ENCODE results near the gene HOXB4. TPM values are rescaled to one million over a fixed set of nuclear protein-coding genes. Genes with fewer than 3 reads are reported as not detected.

HOXB4 gene
- total RNA-seq, 1 experiment from 2014 or later: 27.9 TPM

DNA sequence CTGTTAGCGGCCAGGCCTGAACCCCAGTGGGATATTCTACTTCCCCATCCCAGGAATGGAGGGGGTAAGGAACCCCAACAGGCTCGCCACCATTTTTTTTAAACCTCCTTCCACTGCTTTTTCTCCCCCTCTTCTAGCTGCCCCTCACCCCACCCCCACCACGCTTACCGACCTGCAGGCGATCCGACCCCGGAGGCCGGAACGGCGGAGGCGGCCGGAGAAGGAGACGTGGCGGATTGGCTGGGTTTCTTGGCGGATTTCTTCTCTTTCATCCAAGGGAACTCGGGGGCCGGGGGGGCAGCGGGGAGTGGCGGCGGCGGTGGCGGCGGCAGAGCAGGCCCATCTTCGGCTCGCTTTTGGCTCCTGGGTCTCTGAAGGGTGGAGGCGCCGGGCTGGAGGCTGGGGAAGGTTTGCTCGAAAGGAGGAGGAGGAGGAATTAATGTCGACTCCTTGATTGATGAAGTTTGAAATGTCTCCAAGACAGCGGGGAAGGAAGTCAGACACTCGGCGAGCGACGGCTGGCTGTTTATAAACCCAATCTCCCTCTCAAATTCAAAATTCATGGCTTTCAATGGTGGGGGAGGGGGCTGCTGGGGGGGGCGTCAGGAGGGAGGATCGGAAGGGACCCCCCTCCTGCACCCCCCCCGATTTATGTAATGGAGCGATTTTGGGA is 33.7 kb downstream of the HOXB4 start:
- Histone ChIP-seq H3K4me1 (ENCODE audit: control insufficient read depth, insufficient read depth, low read length) (peaks cover 60% of the 10 kb centered on the region), H3K4me3 (ENCODE audit: low read depth in 2 of 2, low read length in 2 of 2) (peak overlapping the region; percentile 69 to 81), H3K27me3 (ENCODE audit: control insufficient read depth, insufficient read depth, low read length) (no peaks in the 10 kb centered on the region), H3K27ac (ENCODE audit: low read length) (peak overlapping the region; percentile 98), H3K9me3 (ENCODE audit: control insufficient read depth, insufficient read depth, low read depth, low read length) (no peaks in the 10 kb centered on the region), H3K36me3 (ENCODE audit: control insufficient read depth, insufficient read depth, low read length) (peaks cover 15% of the 10 kb centered on the region)
- DNase-seq (ENCODE audit: low read depth, low spot score) (no peak), ATAC-seq (peak; percentile 4)
- intact Hi-C loops (cut with micrococcal nuclease; ENCODE audit: unreplicated experiment) (loop anchor here (5.0 kb wide), 1 partner anchor 52 kb away; no protein-coding TSS in a partner anchor), in situ Hi-C loops (cut with HindIII; ENCODE audit: low pct_unique_long_range_greater_than_20kb, low sequenced_read_pairs) (no loop called here)
- BruUV-seq (replicated peaks): no TSS peak
- ChIA-PET CTCF (interaction anchor here (0.5 to 0.6 kb wide), 2 partner anchors 19 to 377 kb away, joined by 3 read pairs; no protein-coding TSS in a partner anchor), POLR2A (interaction anchor here (0.7 to 1.0 kb wide), 3 partner anchors 13 to 200 kb away, joined by 3 to 6 read pairs (median 4); no protein-coding TSS in a partner anchor)
- TF ChIP-seq, protein P1, sequence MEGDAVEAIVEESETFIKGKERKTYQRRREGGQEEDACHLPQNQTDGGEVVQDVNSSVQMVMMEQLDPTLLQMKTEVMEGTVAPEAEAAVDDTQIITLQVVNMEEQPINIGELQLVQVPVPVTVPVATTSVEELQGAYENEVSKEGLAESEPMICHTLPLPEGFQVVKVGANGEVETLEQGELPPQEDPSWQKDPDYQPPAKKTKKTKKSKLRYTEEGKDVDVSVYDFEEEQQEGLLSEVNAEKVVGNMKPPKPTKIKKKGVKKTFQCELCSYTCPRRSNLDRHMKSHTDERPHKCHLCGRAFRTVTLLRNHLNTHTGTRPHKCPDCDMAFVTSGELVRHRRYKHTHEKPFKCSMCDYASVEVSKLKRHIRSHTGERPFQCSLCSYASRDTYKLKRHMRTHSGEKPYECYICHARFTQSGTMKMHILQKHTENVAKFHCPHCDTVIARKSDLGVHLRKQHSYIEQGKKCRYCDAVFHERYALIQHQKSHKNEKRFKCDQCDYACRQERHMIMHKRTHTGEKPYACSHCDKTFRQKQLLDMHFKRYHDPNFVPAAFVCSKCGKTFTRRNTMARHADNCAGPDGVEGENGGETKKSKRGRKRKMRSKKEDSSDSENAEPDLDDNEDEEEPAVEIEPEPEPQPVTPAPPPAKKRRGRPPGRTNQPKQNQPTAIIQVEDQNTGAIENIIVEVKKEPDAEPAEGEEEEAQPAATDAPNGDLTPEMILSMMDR (IDR thresholded peaks at IDR 0.05): no peak
- TF ChIP-seq, protein P2, sequence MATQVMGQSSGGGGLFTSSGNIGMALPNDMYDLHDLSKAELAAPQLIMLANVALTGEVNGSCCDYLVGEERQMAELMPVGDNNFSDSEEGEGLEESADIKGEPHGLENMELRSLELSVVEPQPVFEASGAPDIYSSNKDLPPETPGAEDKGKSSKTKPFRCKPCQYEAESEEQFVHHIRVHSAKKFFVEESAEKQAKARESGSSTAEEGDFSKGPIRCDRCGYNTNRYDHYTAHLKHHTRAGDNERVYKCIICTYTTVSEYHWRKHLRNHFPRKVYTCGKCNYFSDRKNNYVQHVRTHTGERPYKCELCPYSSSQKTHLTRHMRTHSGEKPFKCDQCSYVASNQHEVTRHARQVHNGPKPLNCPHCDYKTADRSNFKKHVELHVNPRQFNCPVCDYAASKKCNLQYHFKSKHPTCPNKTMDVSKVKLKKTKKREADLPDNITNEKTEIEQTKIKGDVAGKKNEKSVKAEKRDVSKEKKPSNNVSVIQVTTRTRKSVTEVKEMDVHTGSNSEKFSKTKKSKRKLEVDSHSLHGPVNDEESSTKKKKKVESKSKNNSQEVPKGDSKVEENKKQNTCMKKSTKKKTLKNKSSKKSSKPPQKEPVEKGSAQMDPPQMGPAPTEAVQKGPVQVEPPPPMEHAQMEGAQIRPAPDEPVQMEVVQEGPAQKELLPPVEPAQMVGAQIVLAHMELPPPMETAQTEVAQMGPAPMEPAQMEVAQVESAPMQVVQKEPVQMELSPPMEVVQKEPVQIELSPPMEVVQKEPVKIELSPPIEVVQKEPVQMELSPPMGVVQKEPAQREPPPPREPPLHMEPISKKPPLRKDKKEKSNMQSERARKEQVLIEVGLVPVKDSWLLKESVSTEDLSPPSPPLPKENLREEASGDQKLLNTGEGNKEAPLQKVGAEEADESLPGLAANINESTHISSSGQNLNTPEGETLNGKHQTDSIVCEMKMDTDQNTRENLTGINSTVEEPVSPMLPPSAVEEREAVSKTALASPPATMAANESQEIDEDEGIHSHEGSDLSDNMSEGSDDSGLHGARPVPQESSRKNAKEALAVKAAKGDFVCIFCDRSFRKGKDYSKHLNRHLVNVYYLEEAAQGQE (IDR thresholded peaks at IDR 0.05; ENCODE audit: insufficient read depth in 1 of 2, low read depth in 2 of 2, low read length in 1 of 2): 0 out of 4 replicates have a peak, but pooled peaks of 1 of the 2 experiments have one; percentile 8
- peak; percentile 35; the same call in 1 of the 2 replicates for TF ChIP-seq SIN3A (IDR thresholded peaks at IDR 0.05; ENCODE audit: borderline replicate concordance, insufficient read depth, low read depth, low read length)
- TF ChIP-seq TCF7L2 (IDR thresholded peaks at IDR 0.05; ENCODE audit: low read depth, low read length): no peak; the same call in 1 of the 2 replicates
- peak; percentile 35; the same call in 1 of the 2 replicates for TF ChIP-seq POLR2AphosphoS5 (IDR thresholded peaks at IDR 0.05; ENCODE audit: low read depth, low read length)

DNA sequence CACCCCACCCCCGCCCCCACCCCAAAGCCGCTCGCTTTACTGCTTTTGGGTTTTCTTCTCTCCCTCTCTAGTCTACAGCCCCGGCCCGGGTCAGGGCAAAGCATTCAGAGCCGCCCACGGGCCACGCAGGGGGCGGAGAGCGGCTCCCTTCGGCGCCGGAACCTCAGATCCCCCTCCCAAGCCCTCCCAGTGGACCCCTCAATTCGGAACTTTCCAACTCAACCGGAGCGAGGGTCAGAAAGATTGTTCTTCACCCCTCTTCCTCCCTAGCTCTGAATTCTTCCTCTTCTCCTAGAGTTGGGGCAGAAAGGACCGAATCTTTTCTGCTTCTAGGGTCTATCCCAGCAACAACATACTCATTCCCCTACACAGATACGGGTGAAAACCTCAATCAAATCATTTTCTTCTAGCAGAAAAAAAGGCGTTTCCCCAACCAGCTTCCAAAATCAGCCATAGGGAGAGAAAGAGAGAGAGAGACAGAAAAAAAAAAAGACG is 34.2 kb downstream of the HOXB4 start:
- no TSS peak for BruUV-seq (replicated peaks)
- Histone ChIP-seq H3K27me3 (ENCODE audit: control insufficient read depth, insufficient read depth, low read length) (no peaks in the 10 kb centered on the region), H3K27ac (ENCODE audit: low read length) (peak overlapping the region; percentile 98), H3K9me3 (ENCODE audit: control insufficient read depth, insufficient read depth, low read depth, low read length) (no peaks in the 10 kb centered on the region), H3K4me3 (ENCODE audit: low read depth in 2 of 2, low read length in 2 of 2) (peak overlapping the region; percentile 69 to 81), H3K36me3 (ENCODE audit: control insufficient read depth, insufficient read depth, low read length) (peaks cover 9% of the 10 kb centered on the region), H3K4me1 (ENCODE audit: control insufficient read depth, insufficient read depth, low read length) (peaks cover 54% of the 10 kb centered on the region)
- TF ChIP-seq, protein P2 (IDR thresholded peaks at IDR 0.05; ENCODE audit: insufficient read depth in 1 of 2, low read depth in 2 of 2, low read length in 1 of 2): 0 out of 4 replicates have a peak, but pooled peaks of 1 of the 2 experiments have one; percentile 8
- TF ChIP-seq, protein P1 (IDR thresholded peaks at IDR 0.05): no peak
- TF ChIP-seq SIN3A (IDR thresholded peaks at IDR 0.05; ENCODE audit: borderline replicate concordance, insufficient read depth, low read depth, low read length) (no peak), POLR2AphosphoS5 (IDR thresholded peaks at IDR 0.05; ENCODE audit: low read depth, low read length) (no peak; the same call in 1 of the 2 replicates), TCF7L2 (IDR thresholded peaks at IDR 0.05; ENCODE audit: low read depth, low read length) (peak; percentile 36; the same call in 1 of the 2 replicates)
- in situ Hi-C loops (cut with HindIII; ENCODE audit: low pct_unique_long_range_greater_than_20kb, low sequenced_read_pairs): no loop called here
- ChIA-PET CTCF (interaction anchor here (0.5 to 0.7 kb wide), 3 partner anchors 20 to 377 kb away, joined by 3 read pairs; no protein-coding TSS in a partner anchor), POLR2A (interaction anchor here (0.7 to 1.0 kb wide), 3 partner anchors 14 to 200 kb away, joined by 3 to 6 read pairs (median 4); no protein-coding TSS in a partner anchor)
- ATAC-seq (no peak), DNase-seq (ENCODE audit: low read depth, low spot score) (no peak)
- intact Hi-C loops (cut with micrococcal nuclease; ENCODE audit: unreplicated experiment): loop anchor here (5.0 kb wide), 1 partner anchor 52 kb away; no protein-coding TSS in a partner anchor

Measured in Panc1 (cell line).